Loucy (cell line): Measurements from ENCODE around the gene ACVR1B.

Experiments
- EZH2phosphoT487 ChIP-seq: fragments of 200-600 bp; IDR thresholded peaks from 2 replicates; pipeline ENCODE4 v1.6.1; 2018; ENCODE audit warnings: antibody characterized with exemption, mild to moderate bottlenecking, moderate library complexity, borderline replicate concordance
- TF ChIP-seq, protein P1 (sequence below): fragments of 200-600 bp; sonication (generic); conservative IDR thresholded peaks from 2 replicates; pipeline ENCODE4 v1.5.1; 2014; ENCODE audit warnings: mild to moderate bottlenecking, antibody characterized with exemption, low read length

DNA sequence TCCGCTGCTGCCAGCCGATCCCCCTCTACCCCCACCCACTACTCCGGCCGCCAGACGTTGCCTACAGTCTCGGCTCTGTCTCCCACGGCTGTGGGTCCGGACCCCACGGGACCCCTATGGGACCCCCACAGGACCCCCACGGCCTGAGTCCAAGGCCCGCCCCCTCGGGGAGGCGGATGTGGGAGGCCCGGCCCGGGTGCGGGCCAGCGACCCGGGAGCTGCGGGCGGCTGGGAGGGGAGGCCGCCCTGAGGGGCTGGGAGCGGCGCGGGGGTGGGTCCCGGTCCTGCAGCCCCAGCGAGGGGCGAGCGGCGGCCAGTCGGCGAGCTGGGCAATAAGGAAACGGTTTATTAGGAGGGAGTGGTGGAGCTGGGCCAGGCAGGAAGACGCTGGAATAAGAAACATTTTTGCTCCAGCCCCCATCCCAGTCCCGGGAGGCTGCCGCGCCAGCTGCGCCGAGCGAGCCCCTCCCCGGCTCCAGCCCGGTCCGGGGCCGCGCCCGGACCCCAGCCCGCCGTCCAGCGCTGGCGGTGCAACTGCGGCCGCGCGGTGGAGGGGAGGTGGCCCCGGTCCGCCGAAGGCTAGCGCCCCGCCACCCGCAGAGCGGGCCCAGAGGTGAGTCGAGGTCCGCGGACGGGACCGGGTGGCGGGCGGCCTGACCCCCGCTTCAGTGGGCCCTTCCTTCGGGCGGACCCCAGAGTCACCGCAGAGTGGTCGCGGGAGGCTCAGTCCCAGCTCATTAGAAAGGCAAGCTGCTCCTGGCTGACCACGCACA is 44.2 kb upstream of the ACVR1B start, which contains the start of gene ACVRL1:
- TF ChIP-seq, protein P1, sequence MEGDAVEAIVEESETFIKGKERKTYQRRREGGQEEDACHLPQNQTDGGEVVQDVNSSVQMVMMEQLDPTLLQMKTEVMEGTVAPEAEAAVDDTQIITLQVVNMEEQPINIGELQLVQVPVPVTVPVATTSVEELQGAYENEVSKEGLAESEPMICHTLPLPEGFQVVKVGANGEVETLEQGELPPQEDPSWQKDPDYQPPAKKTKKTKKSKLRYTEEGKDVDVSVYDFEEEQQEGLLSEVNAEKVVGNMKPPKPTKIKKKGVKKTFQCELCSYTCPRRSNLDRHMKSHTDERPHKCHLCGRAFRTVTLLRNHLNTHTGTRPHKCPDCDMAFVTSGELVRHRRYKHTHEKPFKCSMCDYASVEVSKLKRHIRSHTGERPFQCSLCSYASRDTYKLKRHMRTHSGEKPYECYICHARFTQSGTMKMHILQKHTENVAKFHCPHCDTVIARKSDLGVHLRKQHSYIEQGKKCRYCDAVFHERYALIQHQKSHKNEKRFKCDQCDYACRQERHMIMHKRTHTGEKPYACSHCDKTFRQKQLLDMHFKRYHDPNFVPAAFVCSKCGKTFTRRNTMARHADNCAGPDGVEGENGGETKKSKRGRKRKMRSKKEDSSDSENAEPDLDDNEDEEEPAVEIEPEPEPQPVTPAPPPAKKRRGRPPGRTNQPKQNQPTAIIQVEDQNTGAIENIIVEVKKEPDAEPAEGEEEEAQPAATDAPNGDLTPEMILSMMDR, result no peak
- TF ChIP-seq EZH2phosphoT487, result no peak
